Measurements from ENCODE around the gene DCBLD2. TPM values are rescaled to one million over a fixed set of nuclear protein-coding genes. Genes with fewer than 3 reads are reported as not detected.

DCBLD2 gene
- total and polyA plus RNA-seq, 4 experiments from 2014 or later = 0.52 to 2.5 (median 1.4) TPM

- DNase-seq = no peak
- H3K27ac Mint-ChIP-seq = no peak overlapping the region
- no peak overlapping the region for H3K4me3 Mint-ChIP-seq
- ChIA-PET POLR2A (ENCODE audit: partially characterized antibody) (interaction anchor here (0.6 kb wide), 1 partner anchor 70 kb away, joined by 3 read pairs; no protein-coding TSS in a partner anchor), CTCF (ENCODE audit: partially characterized antibody) (no interaction called here)
- H3K27me3 Mint-ChIP-seq = peaks cover 4 to 13% of the 10 kb centered on the region in 2 donors
- Histone ChIP-seq H3K27ac (ENCODE audit: low read depth, low read length) (no peak overlapping the region), H3K27me3 (ENCODE audit: insufficient read depth, low read length) (peaks cover 3% of the 10 kb centered on the region), H3K36me3 (ENCODE audit: insufficient read depth, low read length) (no peaks in the 10 kb centered on the region), H3K4me3 (ENCODE audit: low read length in 2 of 2) (no peak overlapping the region), H3K9me3 (ENCODE audit: control insufficient read depth in 1 of 2, low read length in 2 of 2) (no peaks in the 10 kb centered on the region), H3K4me1 (ENCODE audit: insufficient read depth, low read length) (no peaks in the 10 kb centered on the region)
- H3K4me1 Mint-ChIP-seq = peaks cover 0 to 1% (median 0%) of the 10 kb centered on the region in 4 donors
- intact Hi-C loops (cut with micrococcal nuclease) = no loop called here
- H3K9me3 Mint-ChIP-seq = peaks cover 0 to 3% (median 0%) of the 10 kb centered on the region in 8 donors
- no peaks in the 10 kb centered on the region for H3K36me3 Mint-ChIP-seq
Measured at GRCh38 chr3:98784666-98785600, 116.6 kb downstream of the DCBLD2 start.

- peaks cover 0 to 3% (median 0%) of the 10 kb centered on the region in 8 donors for H3K9me3 Mint-ChIP-seq
- POLR2A ChIA-PET (ENCODE audit: partially characterized antibody) = no interaction called here
- CTCF ChIA-PET (ENCODE audit: partially characterized antibody) = no interaction called here
Measured at GRCh38 chr3:98784042-98784441, 117.5 kb downstream of the DCBLD2 start.

DNA sequence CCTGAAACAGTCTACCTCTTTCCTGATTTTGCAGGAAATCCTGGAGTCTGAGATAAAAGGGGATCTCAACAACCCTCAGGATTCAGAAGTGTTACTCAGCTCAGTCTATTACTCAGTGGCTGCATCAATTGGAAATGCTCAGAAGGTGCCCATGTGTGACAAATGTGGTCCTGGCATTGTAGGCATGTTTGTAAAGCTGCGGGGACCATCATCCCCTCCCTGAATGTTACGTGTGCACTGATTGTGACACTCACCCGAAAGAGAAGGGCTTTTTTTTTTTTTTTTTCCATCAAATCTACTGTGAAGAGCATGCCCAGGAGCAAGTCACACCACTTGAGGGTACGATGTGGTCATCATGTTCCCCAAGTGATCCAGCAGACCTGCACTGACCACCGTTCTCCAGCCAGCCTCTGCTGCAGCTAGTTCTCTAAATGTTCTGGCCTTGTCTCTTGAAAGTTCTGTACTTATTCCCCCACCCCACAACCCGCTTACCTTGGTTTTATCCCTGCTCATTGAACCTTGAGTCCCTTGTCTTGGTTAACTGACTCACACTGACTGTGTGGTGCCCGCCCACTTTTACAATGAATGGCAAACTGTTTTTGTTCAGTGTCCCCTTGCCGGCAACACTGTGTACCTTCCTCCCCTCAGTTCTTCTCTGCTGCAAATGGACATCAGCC lies 118.5 kb downstream of the DCBLD2 start:
- peaks cover 6 to 19% of the 10 kb centered on the region in 2 donors for H3K27me3 Mint-ChIP-seq

More at GRCh38 chr3:98784042-98784441, 117.5 kb downstream of the DCBLD2 start:
- H3K36me3 ChIP-seq (ENCODE audit: insufficient read depth, low read length) = no peaks in the 10 kb centered on the region
- no peak overlapping the region for H3K4me3 ChIP-seq (ENCODE audit: low read length in 2 of 2)
- H3K27me3 ChIP-seq (ENCODE audit: insufficient read depth, low read length) = peaks cover 3% of the 10 kb centered on the region
- H3K4me1 ChIP-seq (ENCODE audit: insufficient read depth, low read length) = no peaks in the 10 kb centered on the region
- H3K9me3 ChIP-seq (ENCODE audit: control insufficient read depth in 1 of 2, low read length in 2 of 2) = no peaks in the 10 kb centered on the region
- H3K36me3 Mint-ChIP-seq = no peaks in the 10 kb centered on the region
- intact Hi-C loops (cut with micrococcal nuclease) = no loop called here
- H3K4me3 Mint-ChIP-seq = no peak overlapping the region
- no peak overlapping the region for H3K27ac ChIP-seq (ENCODE audit: low read depth, low read length)
- H3K27ac Mint-ChIP-seq = no peak overlapping the region
- H3K27me3 Mint-ChIP-seq = peaks cover 4 to 16% of the 10 kb centered on the region in 2 donors
- H3K4me1 Mint-ChIP-seq = peaks cover 0 to 1% (median 0%) of the 10 kb centered on the region in 4 donors
- DNase-seq = no peak

DNA sequence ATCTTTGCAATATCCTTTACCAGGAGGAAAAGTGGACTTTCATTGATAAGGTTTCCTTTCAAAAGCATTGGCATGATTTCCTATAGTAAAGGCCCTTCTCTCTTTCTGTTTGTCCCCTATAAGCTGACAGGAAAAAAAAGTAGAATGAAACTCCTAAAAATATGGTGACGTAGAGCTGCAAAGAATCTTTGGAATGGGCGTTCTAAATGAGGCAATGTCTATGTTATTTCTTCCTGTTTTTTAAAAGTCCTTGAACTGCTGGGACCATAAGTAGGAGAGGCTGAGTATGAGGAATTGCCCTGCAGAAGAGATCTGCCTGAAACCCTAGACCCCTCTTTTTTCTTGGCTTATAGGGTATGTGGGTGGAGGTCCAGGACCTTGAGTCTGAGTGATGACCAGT lies 121.2 kb downstream of the DCBLD2 start:
- Histone ChIP-seq H3K4me3 (ENCODE audit: low read length in 2 of 2) (no peak overlapping the region), H3K9me3 (ENCODE audit: control insufficient read depth in 1 of 2, low read length in 2 of 2) (no peaks in the 10 kb centered on the region), H3K4me1 (ENCODE audit: insufficient read depth, low read length) (no peaks in the 10 kb centered on the region), H3K36me3 (ENCODE audit: insufficient read depth, low read length) (no peaks in the 10 kb centered on the region), H3K27ac (ENCODE audit: low read depth, low read length) (no peak overlapping the region), H3K27me3 (ENCODE audit: insufficient read depth, low read length) (peaks cover 3% of the 10 kb centered on the region)
- H3K9me3 Mint-ChIP-seq = peaks cover 0 to 3% (median 0%) of the 10 kb centered on the region in 8 donors
- no peak overlapping the region for H3K4me3 Mint-ChIP-seq
- H3K4me1 Mint-ChIP-seq = no peaks in the 10 kb centered on the region
- DNase-seq = no peak
- H3K36me3 Mint-ChIP-seq = no peaks in the 10 kb centered on the region
- intact Hi-C loops (cut with micrococcal nuclease) = no loop called here
- POLR2A ChIA-PET (ENCODE audit: partially characterized antibody) = no interaction called here
- H3K27ac Mint-ChIP-seq = no peak overlapping the region
- peaks cover 6 to 22% of the 10 kb centered on the region in 2 donors for H3K27me3 Mint-ChIP-seq
- CTCF ChIA-PET (ENCODE audit: partially characterized antibody) = no interaction called here

More for the DNA sequence above, 118.5 kb downstream of the DCBLD2 start:
- ChIA-PET POLR2A (ENCODE audit: partially characterized antibody) (no interaction called here), CTCF (ENCODE audit: partially characterized antibody) (no interaction called here)
- H3K27ac ChIP-seq (ENCODE audit: low read depth, low read length) = no peak overlapping the region
- no peaks in the 10 kb centered on the region for H3K4me1 ChIP-seq (ENCODE audit: insufficient read depth, low read length)
- Mint-ChIP-seq H3K27ac (no peak overlapping the region), H3K9me3 (peaks cover 0 to 3% (median 0%) of the 10 kb centered on the region in 8 donors), H3K36me3 (no peaks in the 10 kb centered on the region), H3K4me3 (no peak overlapping the region), H3K4me1 (no peaks in the 10 kb centered on the region)
- no peaks in the 10 kb centered on the region for H3K9me3 ChIP-seq (ENCODE audit: control insufficient read depth in 1 of 2, low read length in 2 of 2)
- intact Hi-C loops (cut with micrococcal nuclease) = no loop called here
- no peak overlapping the region for H3K4me3 ChIP-seq (ENCODE audit: low read length in 2 of 2)
- no peak for DNase-seq
- peaks cover 3% of the 10 kb centered on the region for H3K27me3 ChIP-seq (ENCODE audit: insufficient read depth, low read length)
- H3K36me3 ChIP-seq (ENCODE audit: insufficient read depth, low read length) = no peaks in the 10 kb centered on the region

- POLR2A ChIA-PET (ENCODE audit: partially characterized antibody) = no interaction called here
- H3K9me3 ChIP-seq (ENCODE audit: control insufficient read depth in 1 of 2, low read length in 2 of 2) = no peaks in the 10 kb centered on the region
- CTCF ChIA-PET (ENCODE audit: partially characterized antibody) = no interaction called here
Measured at GRCh38 chr3:98779541-98780335, 121.8 kb downstream of the DCBLD2 start.

GRCh38 chr3:98778852-98779413 lies 122.6 kb downstream of the DCBLD2 start:
- H3K4me1 ChIP-seq (ENCODE audit: insufficient read depth, low read length) = no peaks in the 10 kb centered on the region
- DNase-seq = no peak
- intact Hi-C loops (cut with micrococcal nuclease) = no loop called here
- Mint-ChIP-seq H3K4me1 (no peaks in the 10 kb centered on the region), H3K9me3 (peaks cover 0 to 3% (median 0%) of the 10 kb centered on the region in 8 donors), H3K4me3 (no peak overlapping the region), H3K27ac (no peak overlapping the region), H3K27me3 (peaks cover 8 to 22% of the 10 kb centered on the region in 2 donors), H3K36me3 (no peaks in the 10 kb centered on the region)
- no peak overlapping the region for H3K27ac ChIP-seq (ENCODE audit: low read depth, low read length)
- H3K4me3 ChIP-seq (ENCODE audit: low read length in 2 of 2) = no peak overlapping the region
- ChIA-PET CTCF (ENCODE audit: partially characterized antibody) (no interaction called here), POLR2A (ENCODE audit: partially characterized antibody) (no interaction called here)
- H3K9me3 ChIP-seq (ENCODE audit: control insufficient read depth in 1 of 2, low read length in 2 of 2) = no peaks in the 10 kb centered on the region
- no peaks in the 10 kb centered on the region for H3K27me3 ChIP-seq (ENCODE audit: insufficient read depth, low read length)
- H3K36me3 ChIP-seq (ENCODE audit: insufficient read depth, low read length) = no peaks in the 10 kb centered on the region

More at GRCh38 chr3:98779541-98780335, 121.8 kb downstream of the DCBLD2 start:
- peaks cover 8 to 20% of the 10 kb centered on the region in 2 donors for H3K27me3 Mint-ChIP-seq
- no peaks in the 10 kb centered on the region for H3K4me1 Mint-ChIP-seq
- intact Hi-C loops (cut with micrococcal nuclease) = no loop called here
- H3K9me3 Mint-ChIP-seq = peaks cover 0 to 3% (median 0%) of the 10 kb centered on the region in 8 donors
- H3K4me3 ChIP-seq (ENCODE audit: low read length in 2 of 2) = no peak overlapping the region
- H3K36me3 Mint-ChIP-seq = no peaks in the 10 kb centered on the region
- H3K4me1 ChIP-seq (ENCODE audit: insufficient read depth, low read length) = no peaks in the 10 kb centered on the region
- no peak overlapping the region for H3K27ac Mint-ChIP-seq
- no peak overlapping the region for H3K27ac ChIP-seq (ENCODE audit: low read depth, low read length)
- no peak for DNase-seq
- H3K27me3 ChIP-seq (ENCODE audit: insufficient read depth, low read length) = peaks cover 3% of the 10 kb centered on the region
- no peaks in the 10 kb centered on the region for H3K36me3 ChIP-seq (ENCODE audit: insufficient read depth, low read length)
- H3K4me3 Mint-ChIP-seq = no peak overlapping the region
